Muscle of back (tissue), 11 donors: Measurements from ENCODE around the gene TMEM132D. TPM values are rescaled to one million over a fixed set of nuclear protein-coding genes. Genes with fewer than 3 reads are reported as not detected.

Source experiments
- DNase-seq, 3 donors: peaks; one replicate each; pipeline versions ENCODE4 v3.0.0 to v3.0.0-alpha.2; 2013
- polyA plus RNA-seq, 10 donors: library from polyadenylated mRNA; unstranded; fragments of 120-200 nt; gene quantifications; one replicate each; pipeline ENCODE4 v1.2.1, GENCODE V29; 2013; ENCODE audit not compliant: insufficient read length in 10 of 10

The TMEM132D gene
- polyA plus RNA-seq, 10 donors: 0.35 to 1.6 (median 0.91) TPM

DNA sequence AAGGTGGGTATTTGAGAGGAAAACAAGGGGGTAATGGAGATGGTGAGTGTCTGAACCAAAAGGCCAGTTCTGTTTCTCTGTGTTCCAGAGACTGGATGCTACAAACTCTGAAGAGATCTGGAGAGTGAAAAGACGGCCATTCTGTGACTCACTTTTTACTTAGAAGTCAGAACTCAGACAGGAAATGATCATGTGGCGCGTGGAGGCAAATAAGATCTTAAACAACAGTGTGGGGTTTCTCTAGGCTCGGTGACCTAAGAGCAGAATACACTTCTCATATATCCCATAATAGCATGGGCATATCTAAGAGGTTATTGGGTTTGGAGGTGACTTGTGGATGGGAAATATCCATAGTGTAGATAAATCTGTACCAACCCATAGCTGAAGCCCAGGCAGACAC, 463.5 kb downstream of the TMEM132D start:
- DNase-seq: no peak

DNA sequence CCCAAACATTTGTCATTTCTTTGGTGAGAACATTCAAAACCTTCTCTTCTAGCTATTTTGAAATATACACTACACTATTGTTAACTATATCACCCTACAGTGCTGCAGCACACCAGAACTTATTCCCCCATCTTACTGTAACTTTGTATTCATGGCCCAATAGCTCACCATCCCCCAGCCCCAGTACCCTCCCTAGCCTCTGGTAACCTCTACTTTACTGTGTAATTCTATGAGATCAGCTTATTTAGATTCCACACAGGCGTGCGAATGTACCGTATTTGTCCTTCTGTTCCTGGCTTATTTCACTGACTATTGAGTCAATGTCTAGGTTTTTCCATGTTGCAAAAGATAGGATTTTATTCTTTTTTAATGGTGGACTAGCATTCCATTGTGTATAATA, 469.0 kb downstream of the TMEM132D start:
- DNase-seq: no peak

DNA sequence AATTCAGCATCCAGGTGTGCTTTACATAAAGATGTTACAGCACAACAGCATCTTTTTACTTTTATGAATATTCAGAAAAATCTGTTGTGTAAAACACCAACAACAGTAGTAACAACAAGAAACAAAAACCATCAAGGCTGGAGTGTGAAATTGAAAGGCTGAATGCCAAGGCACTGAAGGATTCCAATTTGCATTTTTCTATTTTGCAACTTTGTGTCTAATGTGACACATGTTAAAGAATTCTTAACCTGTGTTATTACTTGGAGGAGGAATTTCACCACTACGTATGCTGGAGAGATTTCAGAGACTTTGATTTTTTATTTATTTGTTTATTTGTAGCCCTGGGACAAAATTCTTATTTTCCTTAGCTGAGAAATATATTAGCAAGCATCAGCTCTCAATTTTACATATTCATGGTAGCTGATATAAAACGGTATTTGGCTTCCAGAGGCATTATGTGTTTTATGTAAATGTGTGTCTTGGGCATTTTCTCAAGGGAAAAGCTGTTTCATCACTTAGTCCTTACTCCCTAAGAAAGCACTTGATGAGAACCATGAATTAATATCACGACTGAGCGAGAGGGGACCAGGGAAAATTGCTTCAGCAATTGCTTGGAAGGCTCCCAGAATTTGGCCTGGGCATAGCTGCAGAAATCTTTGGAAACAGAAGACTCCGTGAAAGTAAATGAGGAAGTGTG, 475.4 kb downstream of the TMEM132D start:
- DNase-seq: no peak

- peak in 1 of 3 donors; percentile 5 for DNase-seq
Observed at GRCh38 chr12:129423041-129423580, 480.7 kb downstream of the TMEM132D start.

DNA sequence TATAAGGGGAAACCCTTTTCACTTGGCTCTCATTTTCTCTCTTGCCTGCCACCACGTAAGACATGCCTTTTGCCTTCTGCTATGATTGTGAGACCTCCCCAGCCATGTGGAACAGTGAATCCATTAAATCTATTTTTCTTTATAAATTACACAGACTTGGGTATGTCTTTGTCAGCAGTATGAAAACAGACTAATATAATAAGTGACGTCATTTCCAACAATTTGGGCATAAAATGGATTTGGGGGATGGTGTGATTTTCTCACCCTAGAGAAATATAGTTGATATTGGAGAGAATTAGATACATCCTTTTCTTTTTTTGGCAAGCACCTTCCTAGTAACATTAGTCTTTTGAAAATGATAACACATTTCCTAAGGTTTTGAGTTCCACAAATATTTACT, 490.5 kb downstream of the TMEM132D start:
- no peak for DNase-seq

- no peak for DNase-seq
Observed at GRCh38 chr12:129409281-129409680, 494.5 kb downstream of the TMEM132D start.

DNA sequence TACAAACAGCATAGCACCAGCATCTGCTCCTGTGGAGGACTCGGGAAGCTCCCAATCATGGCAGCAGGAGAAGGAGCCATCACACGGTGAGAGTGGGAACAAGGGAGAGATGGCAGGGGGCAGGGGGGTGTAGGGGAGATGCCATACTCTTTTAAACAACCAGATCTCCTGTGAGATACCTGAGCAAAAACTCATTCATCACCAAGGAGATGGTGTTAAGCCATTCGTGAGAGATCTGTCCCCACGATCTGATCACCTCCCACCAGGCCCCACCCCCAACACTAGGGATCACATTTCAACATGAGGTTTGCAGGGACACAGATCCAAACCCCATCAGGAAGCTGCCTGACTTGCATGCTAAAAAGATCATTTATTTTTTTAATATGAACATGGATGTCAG, 499.3 kb downstream of the TMEM132D start:
- DNase-seq: no peak

GRCh38 chr12:129401572-129401971, 502.3 kb downstream of the TMEM132D start:
- no peak for DNase-seq

GRCh38 chr12:129394177-129394825, 509.5 kb downstream of the TMEM132D start:
- no peak for DNase-seq

GRCh38 chr12:129393357-129393937, 510.4 kb downstream of the TMEM132D start:
- DNase-seq: no peak

GRCh38 chr12:129385637-129385990, 518.2 kb downstream of the TMEM132D start:
- DNase-seq: no peak

- DNase-seq: no peak
Observed at GRCh38 chr12:129383956-129384355, 519.9 kb downstream of the TMEM132D start.

- DNase-seq: no peak
Observed at GRCh38 chr12:129381715-129382114, 522.1 kb downstream of the TMEM132D start.

DNA sequence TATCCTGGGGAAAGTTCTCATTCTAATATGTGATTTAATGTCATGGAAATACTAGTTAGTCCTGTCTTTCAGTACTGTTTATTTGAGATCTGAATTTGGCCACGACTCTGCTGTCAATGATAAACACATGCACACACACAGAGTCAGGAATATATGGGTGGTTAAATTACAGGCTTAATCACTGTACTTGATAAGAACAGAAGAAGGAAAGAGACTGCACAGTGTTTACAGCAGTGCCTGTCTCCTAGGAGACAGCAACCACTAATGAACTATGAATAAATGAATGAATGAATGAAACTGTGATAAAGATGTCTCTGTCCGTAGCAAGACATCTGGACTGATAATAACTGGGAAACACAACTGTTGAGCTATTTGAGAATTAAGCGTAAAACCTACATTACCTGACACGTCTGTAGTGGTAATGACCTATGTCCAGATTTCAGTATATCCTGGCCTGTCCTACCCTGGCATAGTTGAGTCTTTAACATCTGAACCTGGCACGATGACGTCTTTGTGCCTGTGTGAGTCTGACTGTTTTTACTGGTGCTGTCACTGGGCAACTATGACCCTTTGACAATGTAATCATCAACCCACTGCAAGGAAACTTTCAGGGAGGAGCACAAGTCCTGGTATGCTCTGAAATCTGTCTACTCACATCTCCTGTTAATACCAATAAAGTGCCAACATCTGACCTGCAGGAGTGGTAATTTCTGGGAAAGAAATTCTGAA, 524.6 kb downstream of the TMEM132D start:
- DNase-seq: no peak

- no peak for DNase-seq
Observed at GRCh38 chr12:129378496-129378895, 525.3 kb downstream of the TMEM132D start.

- peak; percentile 13 to 71 (median 33) for DNase-seq
Observed at GRCh38 chr12:129373746-129374145, 530.1 kb downstream of the TMEM132D start.

GRCh38 chr12:129372876-129373275, 530.9 kb downstream of the TMEM132D start:
- DNase-seq: no peak

DNA sequence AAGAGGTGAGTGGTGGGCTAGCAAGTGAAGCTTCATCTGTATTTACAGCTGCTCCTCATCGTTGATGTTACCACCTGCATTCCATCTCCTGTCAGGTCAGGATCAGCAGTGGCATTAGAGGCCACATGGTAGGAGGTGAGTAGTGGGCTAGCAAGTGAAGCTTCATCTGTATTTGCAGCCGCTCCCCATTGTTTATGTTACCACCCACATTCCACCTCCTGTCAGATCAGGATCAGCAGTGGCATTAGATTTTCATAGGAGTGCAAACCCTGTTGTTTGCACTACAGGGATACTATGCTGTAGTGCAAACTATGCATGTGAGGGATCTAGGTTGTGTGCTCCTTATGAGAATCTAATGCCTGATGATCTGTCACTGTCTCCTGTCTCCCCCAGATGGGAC, 531.5 kb downstream of the TMEM132D start:
- DNase-seq: no peak

- no peak for DNase-seq
Observed at GRCh38 chr12:129371268-129371667, 532.6 kb downstream of the TMEM132D start.

GRCh38 chr12:129366656-129367055, 537.2 kb downstream of the TMEM132D start:
- no peak for DNase-seq

DNA sequence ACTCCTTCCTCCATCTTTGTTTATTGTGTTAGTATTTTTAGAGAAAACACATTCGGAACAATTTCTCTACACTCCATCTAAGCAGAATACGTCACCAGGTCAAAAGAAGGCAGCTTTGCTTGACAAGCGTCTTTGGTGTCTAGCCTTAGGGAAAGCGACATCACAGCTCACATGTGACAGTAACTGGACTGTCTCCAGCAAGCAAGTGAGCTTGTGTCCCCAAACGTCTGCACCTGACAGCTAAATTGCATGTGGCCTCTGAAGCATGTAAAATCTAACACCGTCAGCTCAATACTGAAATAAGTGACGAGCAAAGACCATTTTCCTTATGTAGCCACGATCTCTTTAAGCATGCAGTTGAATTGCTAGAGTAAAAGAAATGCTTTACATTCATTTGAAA, 540.8 kb downstream of the TMEM132D start:
- peak in 1 of 3 donors; percentile 5 for DNase-seq

GRCh38 chr12:129357233-129357632, 546.6 kb downstream of the TMEM132D start:
- DNase-seq: no peak
